GM19395 (cell line): ENCODE measurements around the gene TSC22D2.

Source experiments
- ATAC-seq: cut with Tn5 transposase; IDR thresholded peaks from one replicate; pipeline ENCODE4 v1.9.1; 2021; ENCODE audit warnings: mild to moderate bottlenecking, moderate library complexity; ENCODE audit not compliant: unreplicated experiment

The TSC22D2 gene

DNA sequence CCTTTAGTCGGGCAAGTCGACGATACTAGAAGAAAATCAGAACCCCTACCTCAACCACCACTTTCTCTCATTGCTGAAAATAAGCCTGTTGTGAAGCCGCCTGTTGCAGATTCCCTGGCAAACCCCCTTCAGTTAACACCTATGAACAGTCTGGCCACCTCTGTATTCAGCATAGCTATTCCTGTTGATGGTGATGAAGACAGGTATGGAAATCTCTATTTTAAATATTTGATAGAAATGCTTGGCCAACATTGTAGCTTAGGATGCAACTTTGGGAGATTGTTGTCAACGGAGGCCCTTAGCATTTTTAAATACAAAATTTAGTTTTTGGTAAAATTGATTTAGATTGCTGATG, 3.0 kb downstream of the TSC22D2 start:
- ATAC-seq = no peak

DNA sequence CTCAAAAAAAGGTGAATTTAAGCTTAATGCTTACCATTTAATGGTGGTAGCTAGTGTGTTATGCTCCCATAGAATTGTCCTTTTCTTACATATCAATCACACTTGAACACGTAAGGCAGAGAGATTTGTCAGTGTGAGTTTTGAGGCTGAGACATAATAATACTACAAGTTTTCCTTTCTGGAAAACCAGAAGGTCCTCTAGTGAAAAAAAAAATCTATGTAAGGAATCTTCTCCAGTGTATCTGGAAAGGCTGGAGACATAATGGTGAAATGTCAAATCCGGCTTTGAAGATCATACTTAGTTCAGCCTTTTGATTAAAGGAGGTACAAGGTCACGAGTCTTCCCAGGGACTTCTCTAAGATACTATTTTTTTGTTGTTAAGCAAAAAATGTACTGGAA, 3.4 kb downstream of the TSC22D2 start:
- ATAC-seq = no peak

DNA sequence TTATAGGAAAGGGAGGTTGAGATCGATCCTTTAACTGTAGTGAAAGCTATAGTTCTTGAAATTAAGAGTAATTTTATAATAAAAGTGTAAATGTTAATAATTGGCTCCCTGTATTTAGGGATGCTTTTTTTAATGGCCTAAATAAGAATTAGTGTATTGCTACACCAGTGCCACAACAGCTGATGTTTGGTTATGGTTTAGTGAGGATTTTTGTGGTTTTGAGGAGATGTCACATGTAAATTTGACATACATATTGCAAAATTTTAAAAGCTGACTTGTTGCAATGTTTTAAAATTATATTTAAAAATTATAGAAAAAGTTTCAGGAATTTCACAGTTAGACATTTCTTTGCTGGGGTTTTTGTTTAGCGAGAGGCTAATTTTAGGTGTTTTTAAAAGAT, 3.9 kb downstream of the TSC22D2 start:
- ATAC-seq = no peak

DNA sequence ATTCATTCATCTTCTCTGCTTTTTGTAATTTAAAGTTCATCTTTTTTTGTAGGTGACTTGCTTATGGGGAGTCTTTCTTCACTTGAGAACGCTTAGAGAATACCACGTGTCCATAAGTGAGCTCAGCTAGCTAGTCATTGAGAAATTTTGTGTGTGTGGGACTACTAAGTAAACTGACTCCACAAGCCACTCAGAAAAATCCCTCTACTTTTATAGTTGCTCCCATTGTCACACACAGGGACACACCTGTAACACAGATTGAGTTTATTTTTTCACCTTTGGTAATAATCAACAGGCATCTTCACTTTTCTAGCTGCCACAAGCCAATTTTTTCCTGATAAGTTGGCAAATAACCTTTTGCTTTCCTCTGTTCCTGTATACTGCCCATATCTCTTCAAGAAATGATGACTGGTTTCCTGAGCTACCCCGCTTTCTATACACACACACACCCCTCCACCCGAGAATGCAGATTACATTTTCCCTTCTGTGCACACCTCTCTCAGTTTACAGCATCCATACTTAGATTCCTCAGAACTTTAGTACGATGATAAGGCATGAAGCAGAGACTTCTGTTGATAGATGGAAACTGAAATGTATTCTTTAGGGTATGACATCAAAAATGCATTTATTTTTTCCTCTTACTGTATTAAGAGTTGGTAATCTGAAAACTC, 4.6 kb downstream of the TSC22D2 start:
- no peak for ATAC-seq

DNA sequence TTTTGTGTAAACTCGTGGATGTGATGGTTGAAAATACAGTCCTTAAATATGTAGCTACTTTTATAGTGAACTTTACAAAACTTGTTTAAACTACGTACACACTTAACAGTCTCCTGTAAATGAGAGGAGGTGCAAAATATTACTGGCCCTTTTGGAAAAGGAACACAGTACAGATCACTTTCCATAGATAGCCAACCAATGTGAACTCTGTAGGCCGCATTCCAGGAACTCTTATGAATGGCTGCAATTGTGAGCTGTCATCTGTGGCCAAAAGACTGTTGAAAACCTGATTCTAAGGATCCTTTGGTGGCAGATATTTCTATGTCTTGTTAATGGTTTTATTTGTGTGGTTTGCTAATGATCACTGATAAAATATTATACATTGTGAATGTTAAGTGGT, 6.2 kb downstream of the TSC22D2 start:
- ATAC-seq = no peak

DNA sequence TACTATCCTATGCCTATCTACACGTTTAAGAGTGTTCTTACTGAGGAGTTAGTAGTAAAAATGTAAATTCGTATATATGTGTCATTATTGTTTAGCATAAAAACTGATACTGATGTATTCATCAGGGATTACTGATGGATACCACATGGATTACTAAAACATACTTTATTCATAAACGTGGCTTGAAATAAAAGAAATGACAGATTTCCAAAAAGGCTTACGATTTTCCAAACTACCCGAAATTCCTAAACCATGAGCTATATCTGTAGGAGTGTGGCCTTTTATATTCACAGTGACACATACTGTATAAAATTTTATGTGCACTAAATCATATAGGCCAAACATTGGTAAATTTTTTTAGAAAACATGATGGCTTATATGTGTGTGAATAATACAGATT, 6.9 kb downstream of the TSC22D2 start:
- ATAC-seq = no peak

DNA sequence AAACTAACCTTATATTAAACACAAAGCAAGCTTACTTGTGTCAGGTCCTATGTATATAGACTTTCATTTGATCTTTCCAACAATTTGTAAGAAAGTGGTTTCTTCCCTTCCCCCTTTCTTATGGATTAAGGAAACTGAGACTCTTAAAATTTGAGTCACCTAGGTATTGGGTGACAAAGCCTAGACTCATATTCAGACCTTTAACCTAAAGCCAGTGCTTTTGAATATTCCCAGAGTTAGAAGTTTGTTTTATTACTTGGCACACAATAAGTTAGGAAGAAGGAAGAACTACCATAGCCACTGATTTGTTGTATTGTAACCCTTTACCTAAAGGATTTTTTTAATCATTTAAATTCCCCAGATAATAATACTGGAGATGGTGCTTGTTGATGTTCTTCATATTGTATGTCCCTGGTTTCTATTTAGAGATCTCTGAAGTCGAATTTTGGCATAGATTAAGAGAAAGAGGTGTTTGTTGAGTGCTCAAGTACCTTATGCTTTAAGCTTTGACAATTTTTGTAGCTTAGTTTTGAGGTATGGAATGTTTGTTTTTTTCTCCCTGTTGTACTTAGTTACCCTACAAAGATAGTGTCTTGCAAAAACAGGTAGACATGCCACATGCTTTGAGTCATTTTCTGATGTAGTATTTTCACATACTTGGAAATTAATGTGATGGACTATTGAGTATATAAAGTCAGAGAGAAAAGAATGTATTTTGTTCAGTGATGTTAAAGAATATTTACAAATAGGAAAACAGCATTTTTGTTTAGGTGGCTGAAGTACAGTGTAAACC, 11.2 kb downstream of the TSC22D2 start:
- ATAC-seq = no peak

DNA sequence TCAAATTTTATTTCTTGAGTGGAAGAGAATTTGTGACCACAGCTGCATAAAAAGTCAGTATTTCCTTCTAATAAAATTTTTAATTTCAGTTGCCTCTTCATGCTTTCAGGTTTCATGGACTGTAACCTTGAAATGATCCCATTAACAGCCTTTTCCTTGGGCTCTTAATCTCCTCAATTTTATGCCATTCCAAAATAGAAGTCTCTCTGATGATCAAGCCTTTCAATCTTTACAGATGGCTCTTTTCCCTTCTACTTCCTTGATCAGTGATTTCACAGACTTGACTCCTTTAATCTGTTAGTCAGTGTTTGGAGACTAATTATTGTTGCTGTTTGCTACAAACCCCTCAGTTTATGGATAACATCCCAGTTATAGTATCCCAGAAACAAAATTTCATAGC, 11.9 kb downstream of the TSC22D2 start:
- ATAC-seq = no peak

DNA sequence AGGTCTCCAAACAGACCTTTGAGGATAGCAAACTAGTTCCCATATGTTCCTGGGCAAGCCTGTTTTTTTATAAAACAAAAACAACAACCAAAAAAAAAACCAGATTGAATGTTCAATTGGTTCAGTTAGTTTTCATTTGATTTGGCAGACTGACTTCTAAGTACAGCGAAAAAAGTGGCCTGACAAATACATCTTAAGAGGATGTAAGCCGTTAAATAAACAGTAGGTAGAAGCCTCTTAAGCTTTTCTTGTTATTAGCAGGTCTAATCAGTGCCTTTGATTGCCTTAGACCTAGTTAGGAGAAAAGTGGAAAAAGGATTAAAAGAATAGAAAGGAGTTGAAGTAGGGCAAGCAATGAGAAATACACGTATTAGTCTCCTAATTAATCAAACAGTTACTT, 13.2 kb downstream of the TSC22D2 start:
- ATAC-seq = no peak

DNA sequence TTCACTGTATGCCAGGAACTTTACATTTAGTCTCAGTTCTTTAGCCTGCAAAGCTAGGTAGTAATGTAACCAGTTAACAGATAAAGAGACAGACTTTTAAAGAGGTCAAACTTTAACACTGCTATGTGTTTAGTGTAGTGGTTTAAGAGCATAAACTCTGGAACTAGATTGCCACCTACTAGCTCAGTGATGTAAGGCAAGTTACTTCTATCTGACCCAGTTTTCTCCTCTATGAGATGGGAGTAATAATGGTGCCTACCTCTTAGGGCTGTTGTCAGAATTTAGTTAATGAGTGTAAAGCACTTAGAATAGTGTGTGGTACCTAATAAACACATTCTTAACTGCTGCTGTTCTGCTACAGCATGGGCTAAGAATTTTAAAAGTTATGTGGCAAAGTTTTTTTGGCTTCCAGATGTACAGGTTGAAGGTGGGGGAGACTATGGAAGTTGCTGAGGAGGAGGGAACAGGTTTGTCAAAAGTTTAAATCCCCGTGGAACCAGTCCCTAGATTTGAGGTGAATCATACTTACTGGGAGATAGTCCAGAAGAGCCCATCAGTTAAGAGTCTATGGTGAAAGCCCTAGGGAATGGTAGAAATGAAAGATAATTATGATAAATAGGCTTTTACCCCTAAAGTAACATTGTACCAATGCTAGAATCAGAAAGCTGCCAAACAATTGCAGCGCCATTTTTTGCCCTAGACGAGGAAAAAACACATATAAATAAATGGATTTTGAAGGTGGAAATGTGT, 13.9 kb downstream of the TSC22D2 start:
- no peak for ATAC-seq

DNA sequence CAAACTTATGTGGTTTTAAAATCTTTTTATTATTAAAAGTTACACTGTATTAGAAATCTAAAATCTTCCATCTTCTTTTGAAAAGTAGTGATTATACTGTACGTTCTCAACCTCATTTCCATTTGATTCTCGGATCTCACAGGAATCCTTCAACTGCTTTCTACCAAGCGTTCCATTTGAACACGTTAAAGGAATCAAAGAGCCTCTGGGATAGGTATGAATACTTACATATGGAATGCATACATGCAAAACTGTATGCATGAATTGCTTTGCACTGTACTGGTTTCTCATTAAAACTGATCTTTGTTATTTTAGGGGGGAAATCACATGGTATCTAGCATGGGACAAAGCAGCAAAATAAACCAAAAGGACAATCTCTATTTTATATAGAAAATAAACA, 14.8 kb downstream of the TSC22D2 start:
- no peak for ATAC-seq

DNA sequence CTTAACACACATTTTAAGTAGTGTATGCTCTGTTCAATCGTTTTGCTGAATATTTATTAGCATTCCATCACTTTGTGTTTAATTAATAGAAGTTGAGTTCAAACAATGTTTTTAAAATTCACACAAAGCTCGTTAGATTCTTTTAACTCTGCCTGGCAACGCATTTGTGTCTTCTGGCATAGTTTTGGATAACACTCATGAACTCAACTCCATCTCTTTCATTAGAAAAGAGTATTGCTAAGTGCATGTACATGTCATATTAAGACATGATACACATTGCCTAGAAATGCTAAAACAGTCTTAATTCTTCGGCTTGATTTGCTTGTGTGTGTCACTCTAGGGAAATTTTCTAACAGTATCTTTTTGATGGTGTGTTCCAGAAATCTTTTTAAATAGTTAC, 15.7 kb downstream of the TSC22D2 start:
- ATAC-seq = no peak

DNA sequence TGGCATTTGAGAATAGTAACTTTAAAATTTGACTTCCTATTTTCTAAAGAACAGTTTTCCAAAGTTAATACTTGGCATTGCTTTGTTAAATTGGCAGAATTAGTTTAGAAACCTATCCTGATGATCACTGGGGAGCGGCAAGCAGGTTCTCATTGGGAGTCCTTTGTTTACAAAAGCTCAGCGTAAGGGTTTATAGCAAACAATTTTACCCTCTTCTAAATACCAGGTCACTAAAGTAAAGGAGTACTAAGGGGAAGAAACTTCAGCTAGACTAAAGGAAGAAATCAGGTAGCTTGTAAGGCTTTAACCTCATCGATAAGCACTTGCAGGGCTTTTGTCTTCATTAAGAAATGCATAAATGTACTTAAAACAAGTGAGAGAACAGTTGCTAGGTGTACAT, 18.2 kb downstream of the TSC22D2 start:
- ATAC-seq = no peak

DNA sequence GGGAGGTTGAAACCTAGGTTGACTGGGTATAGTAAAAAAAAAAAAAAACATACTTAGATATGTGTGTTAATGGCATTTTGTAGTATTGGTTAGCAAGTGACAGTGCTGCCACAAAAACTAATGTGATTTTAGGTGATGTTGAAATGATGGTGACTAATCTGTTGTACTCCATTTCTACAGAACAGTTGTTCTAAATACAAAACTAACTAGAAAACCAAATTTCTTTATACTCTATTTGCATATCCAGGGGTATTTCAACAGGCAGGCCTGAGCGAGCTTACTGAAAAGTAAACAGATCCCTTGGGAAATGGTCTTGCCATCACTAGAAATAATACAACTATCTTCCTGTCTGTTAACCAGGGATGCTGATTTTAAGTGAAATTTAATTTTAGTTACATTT, 20.5 kb downstream of the TSC22D2 start:
- no peak for ATAC-seq

DNA sequence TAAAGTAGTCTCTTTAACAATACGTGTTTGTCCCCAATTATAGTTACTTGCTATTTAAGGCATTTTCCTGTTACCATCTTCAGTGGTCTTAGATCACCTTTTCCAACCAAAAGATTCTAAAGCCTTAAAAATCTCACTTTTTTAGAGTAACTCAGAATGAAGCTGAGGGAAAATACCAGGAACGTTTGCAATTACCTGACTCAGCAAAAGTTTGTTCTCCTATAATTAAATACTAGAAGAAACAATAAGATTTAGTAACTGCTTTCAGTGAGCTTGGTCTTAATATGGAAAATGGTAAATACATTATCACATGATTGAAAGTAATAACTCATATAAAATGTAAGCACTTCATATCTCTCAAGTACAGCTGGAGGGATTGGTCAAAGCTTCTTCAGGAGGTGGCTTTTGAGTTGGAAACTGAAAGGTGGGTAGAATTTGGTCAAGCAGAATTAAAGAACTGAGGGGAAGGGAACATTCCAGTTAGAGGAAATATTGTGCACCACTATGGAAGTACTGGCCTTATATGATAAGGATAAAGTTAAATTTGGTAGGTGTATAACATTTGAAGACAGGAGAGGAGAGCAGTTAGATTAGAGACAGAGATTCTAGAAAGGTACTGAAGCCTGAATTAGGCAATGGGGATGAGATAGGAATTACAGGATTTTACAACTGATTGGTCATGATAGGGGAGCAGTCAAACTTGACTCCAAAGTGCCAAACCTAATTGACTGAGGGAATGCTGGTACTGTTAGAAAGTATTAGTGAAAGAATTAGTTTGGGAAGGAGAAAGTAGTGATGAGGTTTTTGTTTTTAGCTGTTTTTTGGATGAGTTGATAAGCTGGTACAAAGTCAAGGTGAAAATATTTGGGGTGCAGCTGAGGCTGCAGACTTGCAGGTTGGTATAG, 21.9 kb downstream of the TSC22D2 start:
- ATAC-seq = no peak

DNA sequence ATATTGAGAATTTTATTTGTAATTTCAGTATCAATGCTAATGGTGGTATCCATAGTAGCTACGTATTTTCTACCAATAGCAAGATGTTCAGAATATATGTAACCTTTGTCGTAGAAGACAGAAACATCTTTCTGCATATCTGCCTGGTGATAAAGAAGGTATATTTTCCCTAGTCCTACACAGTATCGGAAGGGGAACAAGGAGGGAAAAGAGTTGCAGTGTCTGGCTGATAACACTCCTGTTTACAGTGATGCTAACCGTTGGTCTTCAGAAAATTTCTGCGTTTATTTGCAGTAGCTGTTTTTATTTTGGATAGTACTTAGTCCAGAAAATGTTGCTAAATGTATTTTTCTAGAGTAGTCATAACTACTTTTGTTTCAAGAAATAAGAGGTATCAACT, 25.2 kb downstream of the TSC22D2 start:
- ATAC-seq = no peak

DNA sequence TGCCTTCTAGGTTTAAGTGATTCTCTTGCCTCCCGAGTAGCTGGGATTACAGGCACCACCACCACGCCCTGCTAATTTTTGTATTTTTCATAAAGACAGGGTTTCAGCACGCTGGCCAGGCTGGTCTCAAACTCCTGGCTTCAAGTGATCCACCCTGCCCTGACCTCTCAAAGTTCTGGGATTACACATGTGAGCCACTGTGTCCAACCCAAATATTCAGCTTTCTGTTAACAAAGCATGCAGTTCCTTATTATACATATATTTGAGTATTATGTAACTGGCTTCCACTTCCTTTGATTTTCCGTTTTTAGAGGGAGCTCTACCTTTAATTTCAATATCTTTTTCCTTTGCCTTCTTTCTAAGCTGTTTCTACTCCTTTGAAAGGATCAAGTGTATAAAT, 26.1 kb downstream of the TSC22D2 start:
- no peak for ATAC-seq

DNA sequence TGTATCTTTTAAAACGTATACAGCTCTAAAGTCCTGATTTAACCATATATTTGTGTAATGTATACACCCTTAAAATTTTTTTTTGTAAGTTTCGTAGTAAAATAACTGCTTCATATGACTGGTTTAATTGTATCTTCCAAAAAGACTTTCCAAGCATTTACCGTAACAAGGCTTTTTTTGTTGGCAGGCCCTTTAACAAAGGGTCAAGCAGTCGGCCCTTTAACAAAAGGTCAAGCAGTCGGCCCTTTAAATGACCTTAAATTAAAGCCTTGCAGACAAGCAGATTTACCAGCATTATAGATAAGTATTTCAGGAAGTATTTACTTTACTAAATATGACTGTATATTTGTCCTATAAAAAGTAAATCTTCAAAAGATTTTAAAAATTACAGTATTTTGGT, 28.1 kb downstream of the TSC22D2 start:
- no peak for ATAC-seq

DNA sequence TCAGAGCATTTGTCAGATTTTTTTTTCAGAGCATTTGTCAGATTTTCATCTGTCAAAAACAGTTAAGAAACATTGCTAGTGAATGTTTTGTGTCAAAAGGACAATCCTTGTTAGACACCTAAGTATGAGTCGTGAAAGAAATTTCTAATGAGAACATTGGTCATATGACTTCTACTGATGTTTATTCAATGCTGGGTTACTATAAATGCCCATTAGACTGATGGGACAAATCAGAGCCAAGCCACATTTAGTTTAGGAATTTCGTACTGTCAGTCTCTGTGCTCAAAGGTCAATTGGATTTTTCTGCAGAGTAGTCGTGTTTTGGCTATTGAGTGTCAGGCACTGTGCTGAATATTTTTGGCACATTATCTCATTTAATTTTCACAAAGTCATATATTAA, 31.6 kb downstream of the TSC22D2 start:
- no peak for ATAC-seq

DNA sequence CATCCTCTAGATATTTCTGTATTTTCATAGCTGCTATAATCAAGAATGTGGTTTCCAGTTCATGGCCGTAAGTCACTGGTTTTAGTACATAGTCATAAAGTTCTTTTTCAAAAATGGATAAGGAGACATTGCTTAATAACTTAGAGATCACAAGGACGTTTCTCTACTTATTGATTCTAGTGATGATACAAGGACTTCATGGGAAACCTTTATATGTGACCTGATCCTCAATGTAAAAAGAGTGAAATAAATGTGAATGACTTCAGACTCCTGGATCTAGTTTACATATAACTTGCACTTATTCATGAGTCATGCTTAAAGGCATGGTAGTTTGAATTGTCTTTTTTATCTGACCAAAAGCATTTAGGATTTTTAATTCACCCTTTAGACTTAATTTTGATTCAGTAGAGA, 35.2 kb downstream of the TSC22D2 start:
- no peak for ATAC-seq

DNA sequence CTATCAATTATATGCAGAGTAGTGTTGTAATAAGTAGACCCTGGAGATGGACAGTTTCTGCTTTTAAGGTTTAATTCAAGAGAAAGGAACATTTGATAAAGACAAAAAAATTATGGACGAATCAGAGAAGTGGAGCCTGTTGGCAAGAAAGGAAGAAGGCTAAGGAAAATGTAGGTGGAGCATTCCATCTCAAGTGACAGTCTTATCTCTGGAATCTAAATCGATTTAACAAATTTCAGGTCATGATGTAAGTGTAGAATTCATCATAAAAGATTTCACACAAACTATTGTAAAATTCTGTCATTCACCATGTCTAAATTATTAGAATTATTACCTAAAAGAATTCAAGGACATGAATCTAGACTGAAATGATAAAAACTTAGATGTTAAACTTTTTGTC, 36.3 kb downstream of the TSC22D2 start:
- no peak for ATAC-seq
